DOHH2 (cell line): ENCODE measurements around the gene EXD3.
"Not testable (repeated sequence)": the region's sequence is repeated elsewhere in the genome, so short reads cannot be mapped to it uniquely, and the experiment has no call there.

Experiments used
- EZH2phosphoT487 ChIP-seq: fragments of 200-600 bp; sonication (generic); IDR thresholded peaks from 2 replicates; pipeline ENCODE4 v1.6.1; 2017; ENCODE audit warnings: borderline replicate concordance, mild to moderate bottlenecking, antibody characterized with exemption, low read length, moderate library complexity, mixed read lengths
- TF ChIP-seq, protein P1 (sequence below): fragments of 200-600 bp; sonication (generic); IDR thresholded peaks from one replicate; pipeline ENCODE4 v1.5.1; 2014; ENCODE audit warnings: antibody characterized with exemption, mild to moderate bottlenecking, low read depth, low read length; ENCODE audit not compliant: poor library complexity, severe bottlenecking

GRCh38 chr9:137450539-137451222 lies 27.7 kb upstream of the EXD3 start:
- TF ChIP-seq, protein P1, sequence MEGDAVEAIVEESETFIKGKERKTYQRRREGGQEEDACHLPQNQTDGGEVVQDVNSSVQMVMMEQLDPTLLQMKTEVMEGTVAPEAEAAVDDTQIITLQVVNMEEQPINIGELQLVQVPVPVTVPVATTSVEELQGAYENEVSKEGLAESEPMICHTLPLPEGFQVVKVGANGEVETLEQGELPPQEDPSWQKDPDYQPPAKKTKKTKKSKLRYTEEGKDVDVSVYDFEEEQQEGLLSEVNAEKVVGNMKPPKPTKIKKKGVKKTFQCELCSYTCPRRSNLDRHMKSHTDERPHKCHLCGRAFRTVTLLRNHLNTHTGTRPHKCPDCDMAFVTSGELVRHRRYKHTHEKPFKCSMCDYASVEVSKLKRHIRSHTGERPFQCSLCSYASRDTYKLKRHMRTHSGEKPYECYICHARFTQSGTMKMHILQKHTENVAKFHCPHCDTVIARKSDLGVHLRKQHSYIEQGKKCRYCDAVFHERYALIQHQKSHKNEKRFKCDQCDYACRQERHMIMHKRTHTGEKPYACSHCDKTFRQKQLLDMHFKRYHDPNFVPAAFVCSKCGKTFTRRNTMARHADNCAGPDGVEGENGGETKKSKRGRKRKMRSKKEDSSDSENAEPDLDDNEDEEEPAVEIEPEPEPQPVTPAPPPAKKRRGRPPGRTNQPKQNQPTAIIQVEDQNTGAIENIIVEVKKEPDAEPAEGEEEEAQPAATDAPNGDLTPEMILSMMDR, result not testable (repeated sequence)
- TF ChIP-seq EZH2phosphoT487, result not testable (repeated sequence)
